ENCODE data around the gene ZNF492. TPM values are rescaled to one million over a fixed set of nuclear protein-coding genes. Genes with fewer than 3 reads are reported as not detected.

Gene ZNF492
- total RNA-seq (ENCODE audit: low replicate concordance), result 0.12 and 0.38 TPM in 2 replicates

DNA sequence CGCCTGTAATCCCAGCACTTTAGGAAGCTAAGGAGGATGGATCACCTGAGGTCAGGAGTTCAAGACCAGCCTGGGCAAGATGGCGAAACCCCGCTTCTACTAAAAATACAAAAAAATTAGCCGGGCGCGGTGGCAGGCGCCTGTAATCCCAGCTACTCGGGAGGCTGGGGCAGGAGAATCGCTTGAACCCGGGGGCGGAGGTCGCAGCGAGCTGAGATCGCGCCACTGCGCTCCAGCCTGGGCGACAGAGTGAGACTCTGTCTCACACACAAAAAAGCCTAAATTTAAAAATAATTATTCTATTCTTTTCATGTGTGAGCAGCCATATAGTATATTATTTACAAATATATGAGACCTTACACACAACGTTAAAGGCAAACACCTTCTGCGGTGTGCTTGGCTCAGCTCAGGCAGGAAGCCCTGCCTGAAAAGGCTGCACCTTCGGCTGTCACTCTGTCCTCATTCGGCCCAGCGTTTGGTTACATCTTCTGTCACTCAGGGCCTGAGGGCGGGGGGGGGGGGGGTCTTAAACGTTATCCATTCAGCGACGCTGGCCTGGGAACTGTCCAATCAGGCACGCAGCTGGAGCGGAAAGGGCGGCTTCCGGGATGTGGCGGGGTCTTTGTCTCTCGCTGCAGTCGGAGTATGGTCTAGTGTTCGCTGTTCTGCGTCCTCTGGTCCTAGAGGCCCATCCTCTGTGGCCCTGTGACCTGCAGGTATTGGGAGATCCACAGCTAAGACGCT, at the start of gene ZNF492:
Gene ZNF492, plus strand, starts transcription at position 619 of the 744 bp plus-strand sequence. CDS start 19,076 bp downstream, outside the sequence.

Other genes starting within 250 kb of the ZNF492 start
- gene ZNF98, start 212.0 kb upstream of the ZNF492 start, total RNA-seq (ENCODE audit: low replicate concordance), result not detected in 2 replicates
- not detected in 2 replicates for gene ZNF99, start 149.8 kb downstream of the ZNF492 start, total RNA-seq (ENCODE audit: low replicate concordance)
- gene ZNF723, start 198.0 kb downstream of the ZNF492 start, total RNA-seq (ENCODE audit: low replicate concordance), result not detected in 2 replicates

All from smooth muscle cell of the coronary artery (primary cell).